A549 (cell line): ENCODE data around the gene IKZF3. TPM values are rescaled to one million over a fixed set of nuclear protein-coding genes. Genes with fewer than 3 reads are reported as not detected.
A peak's percentile ranks its signal among the peaks of the same experiment; 100 is the strongest.

Experiments used
- ATAC-seq, 2 experiments: fragments of 200-7000 bp in 1 of 2; fragments of >200 bp in 1 of 2; cut with Nextera tagmentation in 1 of 2; cut with Tn5 transposase in 1 of 2; 3 replicates each; pipeline versions ENCODE4 v1.8.0 to v1.9.1; 2018 to 2020; ENCODE audit warnings: mild to moderate bottlenecking in 1 of 2, moderate library complexity in 1 of 2
- CTCF ChIA-PET: fragments of 300-600 bp; sonication (Branson Sonifier 250); formaldehyde crosslinking; extraction: SDS; loops from one replicate; lab custom pipeline; 2021; ENCODE audit warnings: antibody characterized with exemption, inconsistent platforms; lab: Yijun Ruan, JAX
- POLR2A ChIA-PET: fragments of 350-600 bp; formaldehyde crosslinking; extraction: SDS; loops from one replicate; lab custom pipeline; 2021; ENCODE audit warnings: antibody characterized with exemption, inconsistent platforms; lab: Yijun Ruan, JAX
- DNase-seq, 2 experiments: peaks; one replicate each; pipeline versions ENCODE4 v3.0.0 to v3.0.0-alpha.2; 2011 to 2016; ENCODE audit warnings: low read depth in 1 of 2, low spot score in 1 of 2
- FAIRE-seq: peaks from 2 replicates; lab custom pipeline; 2011; peaks lifted over from hg19 to GRCh38; lab: Jason Lieb, UNC
- H3K27ac ChIP-seq, 2 experiments: fragments of >200 bp; sonication (Bioruptor Twin); formaldehyde crosslinking; 3 replicates each; pipeline ENCODE4 v1.5.1; 2016 to 2017
- H3K4me1 ChIP-seq: fragments of >200 bp; sonication (Bioruptor Twin); formaldehyde crosslinking; 3 replicates; pipeline ENCODE4 v1.6.1; 2016
- H3K4me2 ChIP-seq: fragments of >200 bp; sonication (Bioruptor Twin); formaldehyde crosslinking; 3 replicates; pipeline ENCODE4 v1.6.1; 2016
- H3K4me3 ChIP-seq: fragments of >200 bp; sonication (Bioruptor Twin); formaldehyde crosslinking; 3 replicates; pipeline ENCODE4 v1.5.1; 2016
- H3K9me3 ChIP-seq: fragments of >200 bp; sonication (Bioruptor Twin); formaldehyde crosslinking; 3 replicates; pipeline ENCODE4 v1.6.1; 2016
- ATOH8 ChIP-seq: fragments of 250-450 bp; sonication (Bioruptor Pico); IDR thresholded peaks from 2 replicates; pipeline ENCODE4 v1.5.0; 2020; ENCODE audit warnings: low read depth, mild to moderate bottlenecking, moderate library complexity
- CBX2 ChIP-seq: fragments of 200-600 bp; sonication (generic); IDR thresholded peaks from 2 replicates; pipeline ENCODE4 v1.6.1; 2016; ENCODE audit warnings: low read depth, mild to moderate bottlenecking, borderline replicate concordance
- CBX8 ChIP-seq: fragments of 200-600 bp; sonication (generic); IDR thresholded peaks from 2 replicates; pipeline ENCODE4 v1.6.1; 2016
- CEBPB ChIP-seq, 2 experiments: fragments of >200 bp in 1 of 2; sonication (Bioruptor Twin) in 1 of 2; formaldehyde crosslinking in 1 of 2; IDR thresholded peaks; 2 replicates each; pipeline ENCODE4 v1.6.1; 2012 to 2016
- CHD4 ChIP-seq: fragments of 200-600 bp; sonication (generic); IDR thresholded peaks from 2 replicates; pipeline ENCODE4 v1.6.1; 2016; ENCODE audit warnings: antibody characterized with exemption, mild to moderate bottlenecking, borderline replicate concordance
- ELK1 ChIP-seq: fragments of 150-350 bp; IDR thresholded peaks from 2 replicates; pipeline ENCODE4 v1.6.1; 2014; ENCODE audit warnings: low read depth, mild to moderate bottlenecking, low read length
- EP300 ChIP-seq, 2 experiments: fragments of >200 bp; sonication (Bioruptor Twin); formaldehyde crosslinking; IDR thresholded peaks; 2 replicates in 1 of 2; 3 replicates in 1 of 2; pipeline ENCODE4 v1.6.1; 2016 to 2017
- ESRRA ChIP-seq: fragments of 150-350 bp; IDR thresholded peaks from 2 replicates; pipeline ENCODE4 v1.6.1; 2014; ENCODE audit warnings: mild to moderate bottlenecking, low read length, borderline replicate concordance
- FOSB ChIP-seq: fragments of 250-450 bp; sonication (Bioruptor Pico); IDR thresholded peaks from 2 replicates; pipeline ENCODE4 v1.5.0; 2020; ENCODE audit warnings: mild to moderate bottlenecking, moderate library complexity
- FOSL2 ChIP-seq, 2 experiments: fragments of 450-650 bp in 1 of 2; fragments of >200 bp in 1 of 2; sonication (Bioruptor Twin) in 1 of 2; formaldehyde crosslinking; IDR thresholded peaks; 2 replicates each; pipeline versions ENCODE4 v1.5.0 to v1.6.1; 2016 to 2020; ENCODE audit warnings: mild to moderate bottlenecking in 1 of 2, moderate library complexity in 1 of 2
- HDAC2 ChIP-seq: fragments of 200-600 bp; sonication (generic); IDR thresholded peaks from 2 replicates; pipeline ENCODE4 v1.6.1; 2016
- HES2 ChIP-seq: fragments of >200 bp; sonication (Bioruptor Twin); formaldehyde crosslinking; IDR thresholded peaks from 2 replicates; pipeline ENCODE4 v1.6.1; 2016
- HMGXB4 ChIP-seq: fragments of 250-450 bp; sonication (Bioruptor Pico); IDR thresholded peaks from 2 replicates; pipeline ENCODE4 v1.5.0; 2021; ENCODE audit warnings: mild to moderate bottlenecking, moderate library complexity, borderline replicate concordance
- HOXA7 ChIP-seq: fragments of 250-450 bp; sonication (Bioruptor Pico); IDR thresholded peaks from 2 replicates; pipeline ENCODE4 v1.5.0; 2020; ENCODE audit warnings: mild to moderate bottlenecking, moderate library complexity
- JUNB ChIP-seq: fragments of >200 bp; sonication (Bioruptor Twin); formaldehyde crosslinking; IDR thresholded peaks from 2 replicates; pipeline ENCODE4 v1.6.1; 2016
- MAFK ChIP-seq: fragments of 450-650 bp; IDR thresholded peaks from 2 replicates; pipeline ENCODE4 v1.6.1; 2014; ENCODE audit not compliant: partially characterized antibody
- MAZ ChIP-seq: fragments of 150-350 bp; IDR thresholded peaks from 2 replicates; pipeline ENCODE4 v1.6.1; 2014; ENCODE audit warnings: antibody characterized with exemption, low read depth, low read length, borderline replicate concordance
- NFE2L2 ChIP-seq: fragments of 150-350 bp; conservative IDR thresholded peaks from 2 replicates; pipeline ENCODE4 v1.6.1; 2014; ENCODE audit warnings: low read length
- PBX3 ChIP-seq: IDR thresholded peaks from 2 replicates; pipeline ENCODE4 v1.6.1; 2012
- POLR2AphosphoS2 ChIP-seq: conservative IDR thresholded peaks from 2 replicates; pipeline ENCODE4 v1.6.1; 2012; ENCODE audit warnings: low read length, improper control_type of control experiment, inconsistent platforms
- SMC3 ChIP-seq: fragments of >200 bp; sonication (Bioruptor Twin); formaldehyde crosslinking; IDR thresholded peaks from 3 replicates; pipeline ENCODE4 v1.6.1; 2018; ENCODE audit warnings: inconsistent platforms
- SREBF2 ChIP-seq: fragments of 450-650 bp; IDR thresholded peaks from 2 replicates; pipeline ENCODE4 v1.6.1; 2014; ENCODE audit warnings: mild to moderate bottlenecking, moderate library complexity
- TFCP2L1 ChIP-seq: fragments of 250-450 bp; sonication (Bioruptor Pico); IDR thresholded peaks from 2 replicates; pipeline ENCODE4 v1.5.0; 2021; ENCODE audit warnings: mild to moderate bottlenecking
- TP53 ChIP-seq: fragments of 250-450 bp; sonication (Bioruptor Pico); IDR thresholded peaks from 2 replicates; pipeline ENCODE4 v1.5.0; 2021; ENCODE audit warnings: mild to moderate bottlenecking, moderate library complexity
- USF2 ChIP-seq: fragments of 450-650 bp; IDR thresholded peaks from 2 replicates; pipeline ENCODE4 v1.6.1; 2014; ENCODE audit warnings: antibody characterized with exemption
- ZSCAN20 ChIP-seq: fragments of 250-450 bp; sonication (Bioruptor Pico); IDR thresholded peaks from 2 replicates; pipeline ENCODE4 v1.8.0; 2022; ENCODE audit warnings: mild to moderate bottlenecking, moderate library complexity
- WGBS: methylation state at CpG from one replicate; pipeline ENCODE4 v1.1.6; 2017; ENCODE audit errors: missing lambda C conversion rate; 5-methylcytosine and 5-hydroxymethylcytosine counted together
- polyA plus RNA-seq, 4 experiments: library from polyadenylated mRNA; depleted of rRNA in 3 of 4; stranded (reverse); fragments of >200 nt; fragmentation: RNase III in 1 of 4; extraction: RNeasy Plus Mini Kit Qiagen cat#74134 plus additional on column Dnase treatment in 1 of 4; gene quantifications; 2 replicates in 3 of 4; 3 replicates in 1 of 4; pipeline ENCODE4 v1.2.3, GENCODE V29; 2011 to 2017

IKZF3 gene
- polyA plus RNA-seq, 2 of the 4 experiments (the other 2 are of a cell fraction) = not detected

GRCh38 chr17:39834017-39834416, 30.1 kb downstream of the IKZF3 start:
- Histone ChIP-seq H3K27ac (no peak overlapping the region), H3K4me3 (no peak overlapping the region), H3K4me2 (no peak overlapping the region), H3K9me3 (peaks cover 34% of the 10 kb centered on the region; the same call in 2 of the 3 replicates), H3K4me1 (no peaks in the 10 kb centered on the region)
- ChIA-PET POLR2A (no interaction called here), CTCF (interaction anchor here (1.7 kb wide), 1 partner anchor 105 kb away, joined by 3 read pairs; no protein-coding TSS in a partner anchor)
- DNase-seq (no peak), ATAC-seq (no peak), FAIRE-seq (peak; percentile 67)
- TF ChIP-seq EP300 (IDR thresholded peaks at IDR 0.05) = no peak
- no peak for TF ChIP-seq HOXA7 (CRISPR knock-in tag)
- no peak for TF ChIP-seq CHD4
- TF ChIP-seq JUNB = no peak
- no peak for TF ChIP-seq CEBPB (IDR thresholded peaks at IDR 0.05)
- no peak for TF ChIP-seq TP53
- TF ChIP-seq ELK1 = no peak
- TF ChIP-seq PBX3 = no peak
- TF ChIP-seq FOSB (CRISPR knock-in tag) = no peak

- FAIRE-seq = no peak
- Histone ChIP-seq H3K27ac (no peak overlapping the region), H3K4me2 (no peak overlapping the region), H3K9me3 (peaks cover 11% of the 10 kb centered on the region; the same call in 1 of the 3 replicates), H3K4me1 (peaks cover 5% of the 10 kb centered on the region; the same call in 1 of the 3 replicates), H3K4me3 (no peak overlapping the region)
- no peak for DNase-seq
- ChIA-PET CTCF (interaction anchor here (0.9 kb wide), 1 partner anchor 625 kb away, joined by 3 read pairs; no protein-coding TSS in a partner anchor), POLR2A (no interaction called here)
- no peak for ATAC-seq
- peak; percentile 46 for TF ChIP-seq MAFK
- peak; percentile 84 for TF ChIP-seq NFE2L2
- TF ChIP-seq ZSCAN20 (CRISPR knock-in tag) = no peak
- no peak for TF ChIP-seq SREBF2
- 36% methylated on average over 2 of the region's 2 CpGs for WGBS
Measured at GRCh38 chr17:39831588-39831987, 32.5 kb downstream of the IKZF3 start.

- DNase-seq (no peak), ATAC-seq (peak in 1 of 2 experiments; percentile 24; a peak in 1 of 6 replicates), FAIRE-seq (peak; percentile 32)
- Histone ChIP-seq H3K4me2 (no peak overlapping the region), H3K4me1 (peaks cover 5% of the 10 kb centered on the region; the same call in 1 of the 3 replicates), H3K27ac (no peak overlapping the region), H3K9me3 (peaks cover 18% of the 10 kb centered on the region), H3K4me3 (no peak overlapping the region)
- 63% methylated on average over 4 of the region's 4 CpGs for WGBS
- ChIA-PET CTCF (interaction anchor here (0.6 to 1.5 kb wide), 6 partner anchors 13 to 205 kb away, joined by 3 to 5 read pairs (median 3); no protein-coding TSS in a partner anchor), POLR2A (no interaction called here)
- TF ChIP-seq FOSL2 (IDR thresholded peaks at IDR 0.05) (no peak), FOSL2 (CRISPR knock-in tag; IDR thresholded peaks at IDR 0.05) (peak; percentile 43), HDAC2 (no peak)
Measured at GRCh38 chr17:39828443-39828842, 35.7 kb downstream of the IKZF3 start.

GRCh38 chr17:39826334-39826733, 37.8 kb downstream of the IKZF3 start:
- Histone ChIP-seq H3K4me3 (no peak overlapping the region), H3K27ac (no peak overlapping the region), H3K9me3 (peaks cover 30% of the 10 kb centered on the region), H3K4me2 (no peak overlapping the region), H3K4me1 (peaks cover 5% of the 10 kb centered on the region; the same call in 1 of the 3 replicates)
- 36% methylated on average over 2 of the region's 2 CpGs for WGBS
- CTCF ChIA-PET = interaction anchor here (0.8 kb wide), 1 partner anchor 14 kb away, joined by 3 read pairs; no protein-coding TSS in a partner anchor
- POLR2A ChIA-PET = no interaction called here
- ATAC-seq (no peak), FAIRE-seq (no peak), DNase-seq (no peak)
- no peak for TF ChIP-seq ATOH8 (CRISPR knock-in tag)
- no peak for TF ChIP-seq CBX2
- TF ChIP-seq TFCP2L1 (CRISPR knock-in tag) = no peak
- no peak for TF ChIP-seq POLR2AphosphoS2
- no peak for TF ChIP-seq USF2
- TF ChIP-seq MAFK = no peak
- TF ChIP-seq HES2 = no peak
- no peak for TF ChIP-seq SMC3
- no peak for TF ChIP-seq MAZ
- no peak for TF ChIP-seq CHD4
- no peak for TF ChIP-seq ESRRA
- TF ChIP-seq FOSB (CRISPR knock-in tag) = no peak
- no peak for TF ChIP-seq HMGXB4 (CRISPR knock-in tag)
- TF ChIP-seq CBX8 = no peak
